ENCODE measurements around the gene IKZF4. TPM values are rescaled to one million over a fixed set of nuclear protein-coding genes. Genes with fewer than 3 reads are reported as not detected.
"Not testable (repeated sequence)": the region's sequence is repeated elsewhere in the genome, so short reads cannot be mapped to it uniquely, and the experiment has no call there.

The IKZF4 gene
- total RNA-seq, 1 donor, result 3.4 TPM

GRCh38 chr12:56040963-56041551 is 20.2 kb downstream of the IKZF4 start:
- peak overlapping the region; percentile 60 for H3K4me3 ChIP-seq (ENCODE audit: low read depth, low read length)
- no peak for DNase-seq (ENCODE audit: low read depth)
- no peak for TF ChIP-seq CTCF (IDR thresholded peaks at IDR 0.05; ENCODE audit: insufficient read depth, low read length)

GRCh38 chr12:56041552-56042429 is 20.9 kb downstream of the IKZF4 start, which contains the start of gene RPS26:
Gene RPS26, plus strand, starts transcription at chr12:56041918. Its CDS starts 249 bp downstream, at chr12:56042167.
- peak; percentile 56 for TF ChIP-seq CTCF (IDR thresholded peaks at IDR 0.05; ENCODE audit: insufficient read depth, low read length)
- H3K4me3 ChIP-seq (ENCODE audit: low read depth, low read length), result peak within 1 kb of the TSS; percentile 77
- DNase-seq (ENCODE audit: low read depth), result peak; percentile 100

GRCh38 chr12:56042430-56042813 is 21.6 kb downstream of the IKZF4 start:
- H3K4me3 ChIP-seq (ENCODE audit: low read depth, low read length), result peak overlapping the region; percentile 77
- not testable (repeated sequence) for DNase-seq (ENCODE audit: low read depth)

GRCh38 chr12:56042843-56043242 is 22.0 kb downstream of the IKZF4 start:
- no peak for TF ChIP-seq CTCF (IDR thresholded peaks at IDR 0.05; ENCODE audit: insufficient read depth, low read length)

GRCh38 chr12:56046027-56046780 is 25.4 kb downstream of the IKZF4 start:
- H3K4me3 ChIP-seq (ENCODE audit: low read depth, low read length), result no peak overlapping the region
- no peak for TF ChIP-seq CTCF (IDR thresholded peaks at IDR 0.05; ENCODE audit: insufficient read depth, low read length)
- no peak for DNase-seq (ENCODE audit: low read depth)

More at GRCh38 chr12:56042843-56043242, 22.0 kb downstream of the IKZF4 start:
- DNase-seq (ENCODE audit: low read depth), result no peak
- peak overlapping the region; percentile 77 for H3K4me3 ChIP-seq (ENCODE audit: low read depth, low read length)

GRCh38 chr12:56053407-56053893 is 32.6 kb downstream of the IKZF4 start:
- H3K4me3 ChIP-seq (ENCODE audit: low read depth, low read length), result no peak overlapping the region
- no peak for DNase-seq (ENCODE audit: low read depth)
- no peak for TF ChIP-seq CTCF (IDR thresholded peaks at IDR 0.05; ENCODE audit: insufficient read depth, low read length)

- DNase-seq (ENCODE audit: low read depth), result peak; percentile 59
- H3K4me3 ChIP-seq (ENCODE audit: low read depth, low read length), result not testable (repeated sequence)
These were observed 39.1 kb downstream of the IKZF4 start for GRCh38 chr12:56059964-56060363.
